ENCODE data around the gene TAF3. TPM values are rescaled to one million over a fixed set of nuclear protein-coding genes. Genes with fewer than 3 reads are reported as not detected.

The TAF3 gene
- total RNA-seq, 3 donors from 2014 or later, result 7.4 to 9.7 (median 9.2) TPM

DNA sequence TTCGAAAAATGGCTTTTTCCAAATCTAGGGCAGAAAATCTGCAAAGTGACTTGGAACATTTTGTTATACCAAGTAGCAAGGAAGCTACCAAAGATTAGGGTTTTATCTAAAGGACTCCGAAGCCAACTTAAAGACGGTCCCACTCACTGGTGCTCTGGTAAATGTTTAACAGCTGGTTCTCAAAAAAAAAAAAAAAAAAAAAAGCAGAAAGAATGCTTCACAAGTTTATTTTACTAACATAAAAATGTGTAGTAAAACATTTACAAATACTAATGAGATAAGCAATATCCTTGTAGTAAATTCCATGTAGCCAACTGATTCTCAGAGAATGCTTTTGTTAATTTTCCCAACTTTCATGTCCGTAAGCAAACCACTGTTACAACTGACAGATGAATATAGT is 38.4 kb downstream of the TAF3 start:
- no peaks in the 10 kb centered on the region for H3K27me3 ChIP-seq
- H3K27ac ChIP-seq, result no peak overlapping the region
- DNase-seq (ENCODE audit: low spot score in 2 of 2), result no peak
- intact Hi-C loops (cut with DNase I; ENCODE audit: low total_unique reads), result loop anchor here (2.0 kb wide), 1 partner anchor 56 kb away; no protein-coding TSS in a partner anchor
- H3K4me1 ChIP-seq, result no peaks in the 10 kb centered on the region
- no peaks in the 10 kb centered on the region for H3K36me3 ChIP-seq
- no peak overlapping the region for H3K4me3 ChIP-seq
- peaks cover 11 to 15% of the 10 kb centered on the region in 2 donors for H3K9me3 ChIP-seq
- TF ChIP-seq, protein P1, sequence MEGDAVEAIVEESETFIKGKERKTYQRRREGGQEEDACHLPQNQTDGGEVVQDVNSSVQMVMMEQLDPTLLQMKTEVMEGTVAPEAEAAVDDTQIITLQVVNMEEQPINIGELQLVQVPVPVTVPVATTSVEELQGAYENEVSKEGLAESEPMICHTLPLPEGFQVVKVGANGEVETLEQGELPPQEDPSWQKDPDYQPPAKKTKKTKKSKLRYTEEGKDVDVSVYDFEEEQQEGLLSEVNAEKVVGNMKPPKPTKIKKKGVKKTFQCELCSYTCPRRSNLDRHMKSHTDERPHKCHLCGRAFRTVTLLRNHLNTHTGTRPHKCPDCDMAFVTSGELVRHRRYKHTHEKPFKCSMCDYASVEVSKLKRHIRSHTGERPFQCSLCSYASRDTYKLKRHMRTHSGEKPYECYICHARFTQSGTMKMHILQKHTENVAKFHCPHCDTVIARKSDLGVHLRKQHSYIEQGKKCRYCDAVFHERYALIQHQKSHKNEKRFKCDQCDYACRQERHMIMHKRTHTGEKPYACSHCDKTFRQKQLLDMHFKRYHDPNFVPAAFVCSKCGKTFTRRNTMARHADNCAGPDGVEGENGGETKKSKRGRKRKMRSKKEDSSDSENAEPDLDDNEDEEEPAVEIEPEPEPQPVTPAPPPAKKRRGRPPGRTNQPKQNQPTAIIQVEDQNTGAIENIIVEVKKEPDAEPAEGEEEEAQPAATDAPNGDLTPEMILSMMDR (IDR thresholded peaks at IDR 0.05), result no peak
- no peak for TF ChIP-seq POLR2A (IDR thresholded peaks at IDR 0.05)
- no peak for TF ChIP-seq POLR2AphosphoS5 (IDR thresholded peaks at IDR 0.05)

DNA sequence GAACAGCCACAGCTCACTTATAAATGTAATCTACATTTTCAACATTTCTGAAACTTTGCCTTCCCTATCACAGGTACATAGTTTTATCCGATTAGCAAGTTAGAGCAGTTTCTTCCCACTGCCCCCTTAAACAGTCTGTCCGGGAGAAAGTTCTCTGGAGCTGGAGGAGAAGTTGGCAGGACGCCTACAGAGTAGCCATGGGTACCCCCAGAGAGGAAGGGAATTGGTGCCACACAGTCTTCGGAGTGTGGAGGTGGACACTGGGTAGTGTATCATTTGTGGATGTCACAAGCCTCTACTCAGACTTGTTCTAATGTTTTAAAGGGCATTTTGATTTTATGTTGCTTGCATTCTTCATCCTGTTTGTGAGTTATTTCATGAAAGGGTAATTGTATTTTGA is 39.0 kb downstream of the TAF3 start:
- no peak for DNase-seq (ENCODE audit: low spot score in 2 of 2)
- no peak overlapping the region for H3K27ac ChIP-seq
- H3K27me3 ChIP-seq, result no peaks in the 10 kb centered on the region
- H3K36me3 ChIP-seq, result no peaks in the 10 kb centered on the region
- intact Hi-C loops (cut with DNase I; ENCODE audit: low total_unique reads), result loop anchor here (2.0 kb wide), 1 partner anchor 56 kb away; no protein-coding TSS in a partner anchor
- no peak overlapping the region for H3K4me3 ChIP-seq
- TF ChIP-seq, protein P1 (IDR thresholded peaks at IDR 0.05), result no peak
- no peak for TF ChIP-seq POLR2AphosphoS5 (IDR thresholded peaks at IDR 0.05)
- TF ChIP-seq POLR2A (IDR thresholded peaks at IDR 0.05), result no peak
- H3K9me3 ChIP-seq, result peaks cover 16 to 21% of the 10 kb centered on the region in 2 donors
- H3K4me1 ChIP-seq, result no peaks in the 10 kb centered on the region

DNA sequence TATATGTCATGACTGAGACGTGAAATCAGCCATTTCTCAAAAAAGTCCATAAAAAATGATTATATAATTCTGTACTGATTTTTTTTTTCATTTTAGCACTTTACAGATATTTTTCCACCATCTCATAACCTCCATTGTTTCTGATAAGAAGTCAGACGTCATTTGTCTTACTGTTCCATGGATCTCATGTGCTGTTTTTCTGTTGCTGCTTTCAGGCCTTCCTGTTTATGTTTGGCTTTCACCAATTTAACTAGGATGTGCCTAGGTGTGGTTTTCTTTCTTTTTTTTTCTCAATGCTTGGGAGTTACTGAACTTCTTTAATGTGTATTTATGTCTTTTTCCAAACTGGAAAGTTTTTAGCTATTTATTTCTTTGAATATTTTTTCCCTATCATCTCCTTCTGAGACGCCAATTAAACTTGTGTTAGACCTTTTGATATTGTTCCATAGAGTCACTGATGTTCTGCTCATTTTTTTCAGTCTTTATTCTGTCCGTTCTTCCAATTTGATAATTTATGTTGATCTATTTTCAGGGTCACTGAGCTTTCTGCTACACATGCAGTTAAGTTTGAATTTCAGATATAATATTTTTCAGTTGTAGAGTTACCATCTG is 43.3 kb downstream of the TAF3 start:
- Histone ChIP-seq H3K4me3 (no peak overlapping the region), H3K36me3 (no peaks in the 10 kb centered on the region), H3K27ac (no peak overlapping the region), H3K27me3 (no peaks in the 10 kb centered on the region), H3K4me1 (no peaks in the 10 kb centered on the region), H3K9me3 (peaks cover 16 to 31% of the 10 kb centered on the region in 2 donors)
- intact Hi-C loops (cut with DNase I; ENCODE audit: low total_unique reads), result no loop called here
- TF ChIP-seq POLR2AphosphoS5 (IDR thresholded peaks at IDR 0.05) (no peak), POLR2A (IDR thresholded peaks at IDR 0.05) (no peak)
- TF ChIP-seq, protein P1 (IDR thresholded peaks at IDR 0.05), result no peak
- DNase-seq (ENCODE audit: low spot score in 2 of 2), result no peak

DNA sequence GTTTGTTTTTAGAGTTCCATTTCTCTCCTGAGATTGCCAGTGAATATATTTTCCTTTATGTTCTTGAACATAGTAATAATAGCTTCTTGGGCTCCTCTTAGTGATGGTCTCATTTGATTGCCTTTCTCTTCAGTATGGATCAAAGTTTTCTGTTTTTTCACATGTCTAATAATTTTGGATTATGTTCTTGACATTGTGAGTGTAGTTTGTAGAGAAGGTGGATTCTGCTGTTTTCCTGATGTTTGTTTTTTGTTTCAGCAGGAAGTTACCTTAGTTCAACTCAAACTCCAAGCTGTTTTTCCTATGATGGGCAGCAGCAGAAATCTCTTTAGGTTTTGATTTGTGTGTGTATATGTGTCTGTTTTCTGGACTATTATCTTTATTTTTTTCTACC is 43.8 kb downstream of the TAF3 start:
- intact Hi-C loops (cut with DNase I; ENCODE audit: low total_unique reads), result no loop called here
- Histone ChIP-seq H3K4me3 (no peak overlapping the region), H3K27me3 (no peaks in the 10 kb centered on the region), H3K4me1 (no peaks in the 10 kb centered on the region), H3K36me3 (no peaks in the 10 kb centered on the region), H3K27ac (no peak overlapping the region), H3K9me3 (peaks cover 16 to 31% of the 10 kb centered on the region in 2 donors)
- TF ChIP-seq POLR2AphosphoS5 (IDR thresholded peaks at IDR 0.05) (no peak), POLR2A (IDR thresholded peaks at IDR 0.05) (no peak)
- TF ChIP-seq, protein P1 (IDR thresholded peaks at IDR 0.05), result no peak
- DNase-seq (ENCODE audit: low spot score in 2 of 2), result no peak

DNA sequence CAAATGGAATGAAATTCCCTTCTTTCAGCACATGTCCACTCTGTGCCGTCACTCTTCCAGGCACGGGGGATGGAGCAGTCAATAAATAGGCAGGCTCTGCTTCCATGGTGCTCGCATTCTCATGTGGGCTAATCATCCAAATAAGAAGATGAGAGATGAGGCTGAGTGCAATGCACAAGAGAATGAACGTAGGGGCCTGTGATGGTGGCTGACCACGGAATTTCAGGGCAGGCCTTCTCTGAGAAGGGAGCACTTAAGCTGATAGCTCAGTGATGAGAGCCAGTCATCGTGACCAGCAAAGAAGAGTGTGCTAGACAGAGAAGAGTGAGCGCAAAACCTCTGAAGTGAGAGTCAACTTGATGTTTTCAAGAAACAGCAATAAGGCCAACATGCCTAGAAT is 47.9 kb downstream of the TAF3 start:
- Histone ChIP-seq H3K4me3 (no peak overlapping the region), H3K9me3 (peaks cover 10 to 21% of the 10 kb centered on the region in 2 donors), H3K36me3 (no peaks in the 10 kb centered on the region), H3K4me1 (no peaks in the 10 kb centered on the region), H3K27ac (no peak overlapping the region), H3K27me3 (no peaks in the 10 kb centered on the region)
- DNase-seq (ENCODE audit: low spot score in 2 of 2), result no peak
- TF ChIP-seq, protein P1 (IDR thresholded peaks at IDR 0.05), result no peak
- TF ChIP-seq POLR2A (IDR thresholded peaks at IDR 0.05) (no peak), POLR2AphosphoS5 (IDR thresholded peaks at IDR 0.05) (no peak)
- intact Hi-C loops (cut with DNase I; ENCODE audit: low total_unique reads), result no loop called here

All from breast epithelium (tissue), 4 donors.